GM21737 (cell line): ENCODE measurements around the gene FBN1.

Experiments used
- ATAC-seq: cut with Tn5 transposase; IDR thresholded peaks from one replicate; pipeline ENCODE4 v1.9.1; 2021; ENCODE audit warnings: mild to moderate bottlenecking, moderate library complexity; ENCODE audit not compliant: unreplicated experiment

FBN1 gene

DNA sequence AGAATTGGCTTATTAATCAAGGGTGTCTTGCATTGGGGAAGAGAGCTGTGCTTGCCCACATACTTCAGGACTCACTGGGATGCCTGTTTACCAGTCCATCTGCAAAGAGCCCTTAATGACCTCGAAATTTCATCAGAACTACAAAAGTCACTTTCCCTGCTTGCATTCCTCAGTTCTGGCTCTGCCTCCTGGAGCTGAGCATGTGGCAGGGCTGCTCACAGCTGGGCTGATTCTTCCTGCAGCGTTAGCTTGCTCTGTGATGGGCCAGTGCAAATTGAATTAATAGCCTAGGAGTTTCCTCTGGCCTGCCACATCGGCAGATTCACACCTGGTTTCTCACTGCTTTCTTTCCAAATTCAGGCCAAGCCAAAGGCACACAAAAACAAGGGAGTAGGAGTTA lies 205.4 kb downstream of the FBN1 start:
- no peak for ATAC-seq

DNA sequence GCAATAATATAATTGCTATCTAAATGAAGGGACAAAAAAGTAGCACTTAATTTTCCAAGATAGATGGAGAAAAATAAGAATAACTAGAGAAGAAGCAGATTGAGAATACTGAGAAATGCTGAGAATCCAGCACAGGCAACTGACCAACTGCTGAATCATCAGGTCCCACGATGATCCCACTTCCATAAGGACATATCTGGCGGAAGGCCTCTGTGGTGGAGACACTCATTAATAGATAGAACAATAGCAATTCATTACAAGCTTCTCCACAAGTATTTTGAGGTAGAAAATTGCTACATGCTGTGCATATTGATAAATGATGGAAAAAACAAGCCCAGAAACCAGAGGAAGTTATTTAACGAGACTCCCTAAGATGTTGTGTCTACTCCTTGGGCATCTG lies 208.3 kb downstream of the FBN1 start:
- ATAC-seq, result no peak

DNA sequence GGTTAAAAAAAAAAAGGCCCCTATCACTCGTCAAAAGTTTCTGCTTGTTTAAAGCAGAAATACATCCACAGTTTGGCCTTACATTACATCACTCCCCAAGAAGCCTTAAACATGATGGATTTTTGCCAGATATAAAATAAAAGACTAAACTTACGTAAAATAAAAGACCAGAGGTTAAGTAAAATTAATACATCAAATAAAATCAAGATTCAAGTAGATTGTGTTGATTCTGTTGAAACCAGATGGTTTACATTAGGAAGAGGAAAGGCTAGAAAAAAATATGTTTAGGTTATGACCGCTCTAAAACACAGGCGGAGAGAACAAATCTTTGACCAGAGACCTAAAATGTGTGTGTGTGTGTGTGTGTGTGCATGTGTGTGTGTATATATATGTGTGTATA lies 210.2 kb downstream of the FBN1 start:
- ATAC-seq, result no peak

DNA sequence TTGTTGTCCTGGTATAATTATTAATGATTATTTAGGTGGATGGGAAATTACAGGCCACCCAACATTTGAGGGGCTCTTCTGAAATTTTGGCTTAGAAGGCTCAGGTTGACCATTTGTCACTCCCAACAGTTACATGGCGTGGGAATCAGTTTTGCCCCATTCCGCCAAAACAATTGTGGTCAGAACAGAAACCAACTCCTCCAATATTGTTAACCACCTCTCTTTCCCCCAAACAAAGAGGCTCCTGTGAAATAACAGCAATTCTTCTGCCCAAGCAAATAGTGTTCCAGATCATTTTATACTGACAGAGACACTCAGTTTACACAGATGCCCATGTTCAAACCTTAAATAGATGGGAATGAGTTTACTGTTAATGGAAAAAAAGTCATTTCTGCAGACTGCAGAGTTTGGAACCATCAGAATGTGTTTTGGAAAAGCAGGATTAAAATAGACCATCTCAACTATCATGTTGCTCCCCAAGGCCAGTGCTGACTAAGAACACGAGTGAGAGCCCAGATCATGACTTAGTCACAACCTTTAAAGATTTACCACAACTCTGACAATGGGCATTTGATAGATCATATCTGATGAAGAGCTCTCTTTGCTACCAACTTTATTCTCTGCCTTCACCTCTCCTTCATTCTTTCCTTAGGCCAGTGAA lies 212.2 kb downstream of the FBN1 start:
- ATAC-seq, result no peak

DNA sequence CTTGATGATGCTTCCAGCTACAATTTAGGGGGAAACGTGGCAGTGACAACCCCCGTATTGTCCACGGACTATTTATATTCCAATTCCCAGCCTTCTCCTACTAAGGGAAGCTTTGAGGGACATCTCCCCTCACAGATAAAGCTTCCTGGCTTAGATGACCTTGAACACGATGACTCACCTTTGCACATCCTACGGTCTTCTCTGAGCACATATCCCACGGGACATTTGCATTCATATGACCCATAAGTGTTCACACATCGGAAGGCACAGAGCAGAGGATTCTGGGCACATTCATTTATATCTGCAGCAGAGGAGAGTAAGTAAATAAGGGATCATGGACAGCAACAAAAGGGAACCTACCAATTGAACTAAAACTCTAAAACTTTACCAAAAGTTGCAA lies 212.8 kb downstream of the FBN1 start:
- ATAC-seq, result no peak

DNA sequence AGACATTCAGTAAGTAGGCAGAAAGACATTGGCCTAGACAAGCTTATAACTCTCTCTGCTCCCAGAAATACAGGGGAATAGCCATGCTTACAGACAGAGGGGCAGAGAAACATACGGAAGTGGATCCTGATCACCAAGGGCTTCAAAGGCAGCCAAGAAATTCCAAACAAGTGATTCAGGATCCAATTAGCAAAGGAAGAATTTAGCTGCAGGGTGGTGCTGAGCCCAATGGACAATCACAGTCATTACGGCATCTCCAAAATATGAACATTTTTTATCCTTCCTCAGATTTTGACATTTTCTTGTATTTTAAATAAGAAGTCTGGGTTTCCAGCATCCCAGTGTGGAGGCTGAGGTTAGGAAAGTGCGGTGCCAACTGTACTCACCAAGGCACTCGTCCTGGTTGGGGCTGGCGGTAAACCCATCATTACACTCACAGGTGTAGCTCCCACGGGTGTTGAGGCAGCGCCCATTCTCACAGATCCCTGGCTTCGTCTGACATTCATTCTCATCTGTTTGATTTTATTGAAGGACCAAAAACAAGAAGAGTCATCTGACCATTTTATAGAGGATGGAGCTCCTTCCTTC lies 217.5 kb downstream of the FBN1 start:
- ATAC-seq, result no peak

DNA sequence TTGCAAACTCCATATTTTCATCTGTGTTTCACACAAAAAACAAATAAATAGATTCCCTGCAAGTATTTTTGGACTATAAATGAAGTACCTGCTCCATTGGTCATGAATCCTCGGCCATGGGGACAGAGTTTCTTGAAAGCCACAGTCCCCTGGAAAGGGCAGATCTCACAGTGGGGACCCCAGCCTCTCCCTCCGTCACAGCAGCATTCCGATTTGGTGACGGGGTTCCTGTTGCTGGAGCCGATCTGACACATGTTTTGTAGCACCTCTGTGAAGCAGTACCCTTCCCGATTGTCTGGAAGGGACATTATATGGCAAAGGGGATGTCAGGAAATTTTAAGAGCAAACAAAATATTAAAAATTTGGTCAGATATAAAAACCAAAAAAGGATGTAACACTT lies 218.0 kb downstream of the FBN1 start:
- no peak for ATAC-seq

DNA sequence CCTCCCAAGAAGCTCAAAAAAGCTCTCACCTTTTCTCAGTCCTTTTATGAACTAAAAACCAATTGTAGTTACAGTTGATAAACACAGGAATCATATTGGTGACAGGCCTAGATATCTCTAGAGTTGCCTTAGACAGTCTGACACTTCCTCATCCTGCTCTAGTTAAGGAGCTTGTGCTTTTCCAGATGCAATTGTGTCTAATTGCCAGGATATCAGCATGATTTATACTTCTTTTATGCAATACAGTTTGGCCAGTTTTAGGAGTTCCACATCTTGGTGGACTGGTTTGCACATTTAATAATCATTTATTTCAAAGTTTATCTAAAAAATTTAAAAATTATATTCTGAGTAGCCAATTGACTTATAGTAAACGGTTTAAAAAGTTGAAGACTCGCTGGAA lies 218.6 kb downstream of the FBN1 start:
- no peak for ATAC-seq

DNA sequence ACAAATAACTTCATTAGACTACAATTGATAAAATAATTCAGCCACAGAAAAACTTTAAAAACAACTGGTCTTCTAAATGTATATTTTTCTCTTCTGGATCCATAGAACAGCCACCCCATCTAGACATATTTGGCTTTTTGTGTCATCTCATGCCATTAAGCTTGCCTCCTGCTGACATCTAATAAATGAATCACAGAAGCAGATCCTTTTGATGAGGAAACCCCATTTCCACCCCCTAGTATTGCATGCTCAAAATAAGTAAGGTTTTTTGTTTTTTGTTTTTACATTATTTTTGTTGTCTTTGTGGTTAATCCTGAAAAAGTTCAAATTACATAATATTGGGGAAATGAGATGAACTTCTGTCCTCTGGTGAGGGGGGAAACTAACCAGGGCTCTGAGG lies 219.5 kb downstream of the FBN1 start:
- no peak for ATAC-seq

DNA sequence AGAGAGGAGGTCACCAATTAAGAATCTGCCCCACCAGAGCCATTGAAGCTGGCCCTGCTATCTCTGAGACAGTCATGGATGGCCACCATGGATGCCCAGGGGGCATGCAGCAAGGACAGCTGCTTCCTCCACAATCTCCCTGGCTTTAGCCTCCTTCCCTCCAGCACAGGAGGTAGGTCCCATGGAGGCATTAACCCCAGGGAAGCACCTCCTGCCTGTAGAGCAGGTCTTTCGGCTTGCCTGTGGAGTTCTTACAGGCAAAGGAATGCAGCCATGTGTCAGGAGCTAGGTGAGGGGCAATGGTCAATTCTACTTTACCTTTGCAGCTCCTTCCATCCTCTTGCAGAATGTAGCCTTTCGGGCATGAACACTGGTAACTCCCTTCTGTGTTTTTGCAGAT lies 220.5 kb downstream of the FBN1 start:
- no peak for ATAC-seq

DNA sequence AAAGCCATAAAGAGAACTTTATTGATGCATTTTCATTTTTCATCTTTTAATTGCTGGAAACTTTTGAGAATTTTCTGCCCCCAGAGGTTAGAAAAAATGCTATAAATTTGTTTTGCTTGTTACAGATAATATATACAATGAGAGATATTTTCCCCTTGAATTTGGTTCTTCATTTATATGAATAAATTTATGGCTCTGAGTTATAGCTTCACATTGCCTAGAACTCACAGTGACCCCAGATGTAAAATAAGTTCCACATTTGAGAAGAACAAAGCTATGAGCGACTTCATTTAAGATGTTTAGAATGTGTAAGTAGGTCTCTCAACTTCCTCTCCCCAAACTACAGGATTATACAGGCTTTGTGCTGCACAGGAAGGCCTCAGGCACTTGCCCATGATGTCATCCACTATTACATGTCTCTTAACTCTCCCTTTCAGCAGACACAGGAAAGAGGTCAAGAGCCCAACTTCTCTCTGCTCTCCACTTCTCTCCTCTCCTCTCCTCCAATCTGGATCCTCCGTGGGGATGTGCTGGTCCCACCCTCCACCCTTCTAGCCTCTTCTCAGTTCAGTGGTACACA lies 221.5 kb downstream of the FBN1 start:
- no peak for ATAC-seq

DNA sequence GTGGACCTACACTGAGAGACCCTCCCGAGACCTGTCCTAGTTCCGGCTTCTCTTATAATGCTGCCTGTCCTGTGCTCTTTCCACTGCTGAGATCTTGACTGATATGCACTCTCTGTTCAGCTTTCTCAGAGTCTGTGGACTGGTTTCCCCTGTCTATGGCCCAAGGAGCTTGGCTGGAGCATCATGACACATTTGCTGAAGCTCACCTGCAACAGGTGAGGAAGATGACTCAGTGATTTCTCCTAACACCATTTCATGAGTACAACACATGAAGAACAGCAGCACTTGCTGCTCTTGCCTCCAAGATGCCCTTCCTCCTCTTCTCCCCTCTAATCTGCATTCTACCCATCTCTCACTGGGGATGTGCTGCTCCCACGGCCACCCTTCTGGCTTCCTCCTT lies 222.2 kb downstream of the FBN1 start:
- ATAC-seq, result no peak

DNA sequence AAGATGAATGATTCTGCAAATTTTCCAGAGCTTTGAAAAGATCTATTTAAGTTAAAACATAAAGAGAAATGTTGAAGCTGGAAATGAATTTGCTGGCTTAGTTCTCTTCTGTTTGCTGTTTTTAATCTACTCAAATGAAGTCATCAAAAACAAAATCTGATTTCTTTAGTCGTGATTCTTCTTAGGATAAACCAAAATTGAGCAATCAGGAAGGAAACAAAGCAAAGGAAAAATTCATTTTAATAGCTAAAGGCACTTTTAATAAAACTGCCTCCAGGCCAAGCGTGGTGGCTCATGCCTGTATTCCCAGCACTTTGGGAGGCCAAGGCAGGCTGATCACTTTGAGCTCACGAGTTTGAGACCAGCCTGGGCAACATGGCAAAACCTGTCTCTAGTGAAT lies 223.1 kb downstream of the FBN1 start:
- no peak for ATAC-seq

DNA sequence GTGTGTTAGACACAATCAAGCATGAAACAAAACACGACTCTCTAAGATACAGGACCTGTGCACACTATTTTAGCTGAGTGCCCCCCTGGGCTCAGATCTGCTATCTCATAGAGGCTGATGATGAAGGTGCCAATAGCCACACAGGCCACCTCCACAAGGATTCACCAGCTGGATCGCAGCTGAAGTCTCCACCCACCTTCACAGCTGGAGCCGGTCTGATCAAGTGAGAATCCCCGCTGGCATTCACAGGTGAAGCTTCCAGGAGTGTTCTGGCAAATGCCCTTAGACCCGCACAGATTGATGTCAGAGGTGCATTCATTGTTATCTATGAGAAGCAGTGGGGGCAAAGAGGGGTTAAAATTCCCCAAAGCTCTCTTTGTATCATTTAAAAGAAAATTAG lies 224.1 kb downstream of the FBN1 start:
- ATAC-seq, result no peak

DNA sequence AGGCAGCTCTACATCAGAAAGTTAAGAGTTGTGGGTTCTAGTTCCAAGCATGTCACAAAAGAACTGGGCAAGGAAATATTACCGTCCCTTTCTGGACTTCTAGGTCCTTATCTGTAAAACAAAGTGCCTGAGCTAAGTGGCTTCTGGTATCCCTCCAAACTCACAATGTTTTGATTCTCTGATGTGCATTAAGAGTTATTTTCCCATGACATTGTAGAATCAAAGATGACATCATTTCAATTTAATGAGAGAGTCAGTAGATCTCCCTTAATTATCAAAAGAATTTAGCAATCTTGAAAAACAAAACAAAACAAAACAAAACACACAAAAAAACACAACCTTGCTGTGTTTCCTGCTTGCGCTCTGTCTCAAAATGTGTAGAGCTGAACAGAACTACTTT lies 225.6 kb downstream of the FBN1 start:
- ATAC-seq, result no peak

DNA sequence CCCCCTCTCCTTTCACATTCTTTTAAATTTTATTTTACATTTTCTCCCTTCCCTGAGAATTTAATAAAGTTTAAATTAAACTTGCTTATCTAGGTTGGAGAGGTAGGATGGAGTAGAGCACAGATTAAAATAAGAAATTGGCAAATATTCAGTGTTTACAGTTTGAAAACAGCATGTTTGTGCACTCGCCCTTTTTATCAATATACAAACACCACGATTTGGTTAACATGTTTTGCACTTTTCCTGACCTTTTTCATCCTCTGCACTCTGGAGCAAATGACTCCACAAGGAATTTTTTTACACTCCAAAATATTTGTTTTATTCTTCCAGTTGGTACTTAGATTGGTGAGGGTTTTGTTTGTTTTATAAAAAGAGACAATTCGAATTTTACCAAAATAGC lies 227.2 kb downstream of the FBN1 start:
- ATAC-seq, result no peak

DNA sequence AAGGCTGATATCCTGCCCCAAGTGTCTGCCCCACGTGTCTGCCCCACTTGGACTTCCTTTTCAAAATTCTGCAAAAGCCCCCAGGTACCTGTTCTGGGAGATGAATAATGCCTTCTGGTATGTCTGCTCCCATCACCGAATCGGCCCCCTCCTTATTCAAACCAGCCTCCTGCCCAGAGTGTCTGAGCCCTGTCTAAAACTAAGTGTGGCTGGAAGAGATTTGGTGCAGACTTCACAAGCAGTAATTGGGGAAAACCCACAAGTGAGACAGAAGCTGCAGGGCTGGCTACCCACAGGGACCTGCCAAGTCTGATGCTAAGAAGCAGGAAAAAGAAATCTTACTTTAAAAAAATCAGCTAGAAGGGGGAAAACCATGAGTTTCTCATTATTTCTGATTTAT lies 229.2 kb downstream of the FBN1 start:
- no peak for ATAC-seq

DNA sequence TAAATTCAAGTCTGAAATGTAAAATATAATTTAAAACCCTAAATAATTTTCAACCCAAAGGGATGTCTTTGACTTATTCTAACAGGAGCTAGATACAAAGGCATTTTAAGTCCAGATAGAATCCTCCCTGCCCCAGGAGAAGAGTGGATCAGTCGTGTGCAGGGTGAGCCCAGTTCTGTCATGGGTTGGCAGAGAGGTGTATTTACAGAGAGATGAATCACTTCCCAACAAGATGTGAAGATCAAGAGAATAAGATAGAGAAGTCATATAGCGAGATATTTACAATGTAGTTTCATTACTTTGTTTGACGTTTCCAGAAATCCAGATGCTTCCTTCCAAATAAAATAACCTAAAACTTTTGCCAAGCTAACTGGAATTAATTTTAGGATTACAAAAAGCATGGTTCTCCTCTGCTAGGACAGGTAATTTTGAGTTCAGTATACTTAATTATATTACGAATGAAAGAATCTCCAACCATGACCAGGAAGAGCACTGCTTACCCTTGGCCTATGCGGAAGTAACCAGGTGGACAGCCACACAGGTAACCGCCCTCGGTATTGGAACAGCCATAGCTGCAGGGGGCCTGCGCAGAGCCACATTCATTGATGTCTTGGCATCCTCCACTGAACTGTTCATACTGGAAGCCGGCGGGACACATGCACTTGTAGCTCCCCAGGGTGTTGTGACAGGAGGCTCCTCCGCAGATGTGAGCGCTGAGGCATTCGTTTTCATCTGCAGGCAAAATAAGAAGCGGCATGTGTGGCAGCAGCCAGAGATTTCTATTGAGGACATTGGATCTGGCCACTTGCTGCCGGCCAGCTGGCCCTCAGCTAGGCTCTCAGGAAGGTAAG lies 230.2 kb downstream of the FBN1 start:
- no peak for ATAC-seq

DNA sequence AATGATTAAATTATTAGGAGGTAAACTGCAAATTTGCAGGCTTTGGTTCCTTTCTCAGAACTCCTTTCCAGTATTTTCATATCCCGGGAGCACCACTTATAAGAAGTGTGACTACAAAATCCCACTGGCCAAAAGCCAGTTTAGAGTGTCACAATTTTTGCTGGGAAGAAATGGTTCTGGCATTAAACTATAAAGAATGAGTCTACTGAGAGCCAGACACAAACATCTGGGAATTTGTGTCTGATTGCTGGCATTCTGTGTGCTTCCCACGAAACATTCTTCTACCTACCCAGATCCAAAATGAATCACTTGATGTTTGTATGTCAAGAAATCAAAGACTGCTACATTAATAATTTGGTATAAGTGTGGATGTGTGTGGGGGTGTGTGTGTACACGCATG lies 231.5 kb downstream of the FBN1 start:
- ATAC-seq, result no peak

DNA sequence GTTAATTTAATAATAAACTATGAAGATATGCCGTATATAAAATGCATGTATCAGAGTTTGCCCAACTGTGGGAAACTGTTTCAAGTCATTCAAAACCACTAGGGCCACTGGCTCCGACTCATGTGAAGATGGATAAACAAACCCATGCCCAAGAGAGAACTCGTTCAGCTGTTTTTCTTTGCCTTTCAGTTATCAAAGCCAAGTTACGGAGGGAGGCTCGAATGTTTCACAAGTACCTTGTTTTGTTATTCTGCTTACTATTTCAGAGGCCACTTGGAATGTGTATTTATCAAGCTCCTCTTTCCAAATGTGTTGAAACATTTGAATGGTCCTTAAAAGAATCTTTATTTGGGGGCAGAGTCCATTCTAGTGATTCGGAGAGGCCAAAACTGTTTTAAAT lies 232.2 kb downstream of the FBN1 start:
- no peak for ATAC-seq

DNA sequence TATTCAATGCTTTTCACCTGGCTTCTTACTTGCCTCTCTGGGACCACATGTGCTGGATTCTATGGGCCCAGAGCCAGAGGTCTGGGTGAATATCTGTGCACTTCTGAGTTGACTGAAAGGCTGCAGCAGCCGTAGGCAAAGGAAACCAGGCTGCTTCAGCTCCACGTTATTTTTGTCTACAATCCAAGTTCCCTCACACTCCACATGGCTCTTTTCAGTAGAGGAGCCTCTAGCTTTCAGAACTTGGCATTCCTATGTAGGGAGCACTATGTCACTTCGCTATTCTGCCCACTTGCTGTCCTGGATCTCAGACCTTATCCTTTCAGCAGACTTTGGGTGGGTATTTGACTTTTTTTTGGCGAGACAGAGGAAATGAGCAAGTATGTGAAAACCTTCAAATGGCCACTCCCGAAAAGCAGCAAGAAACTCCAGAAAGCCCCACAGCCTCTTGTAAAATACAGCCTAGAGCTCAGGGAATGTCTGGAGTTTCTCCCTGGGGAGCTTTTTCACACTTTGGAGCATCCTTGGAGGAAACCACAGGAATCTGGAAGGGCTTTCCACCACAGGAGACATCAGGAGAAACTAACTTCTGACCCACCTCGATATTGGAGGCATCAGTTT lies 233.4 kb downstream of the FBN1 start:
- ATAC-seq, result no peak

DNA sequence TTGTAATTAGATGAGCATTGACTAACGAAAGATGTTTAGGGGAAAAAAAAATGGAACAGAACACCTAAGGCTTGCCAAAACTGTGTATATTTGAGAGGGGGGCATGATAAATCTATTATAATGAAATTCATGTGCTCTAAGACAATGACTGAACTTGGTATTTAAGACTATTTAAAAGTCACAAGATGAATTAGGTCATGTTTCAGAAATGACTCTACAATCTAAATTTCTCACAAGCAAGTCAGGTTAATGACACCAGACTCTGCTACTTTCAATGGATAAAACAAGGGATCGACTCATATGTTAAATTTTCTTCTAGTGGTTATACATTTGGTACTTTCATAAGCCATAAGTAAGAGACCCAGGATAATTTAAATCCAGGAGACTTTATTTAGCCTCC lies 235.9 kb downstream of the FBN1 start:
- ATAC-seq, result no peak
